HG03432 (cell line): Measurements from ENCODE around the gene CAPN13.

Source experiments
- ATAC-seq: cut with Tn5 transposase; IDR thresholded peaks from one replicate; pipeline ENCODE4 v1.9.1; 2021; ENCODE audit warnings: mild to moderate bottlenecking, moderate library complexity; ENCODE audit not compliant: unreplicated experiment

CAPN13 gene

GRCh38 chr2:30686000-30686399 is 121.2 kb downstream of the CAPN13 start:
- no peak for ATAC-seq

GRCh38 chr2:30684996-30685395 is 122.2 kb downstream of the CAPN13 start:
- no peak for ATAC-seq

- no peak for ATAC-seq
Measured at GRCh38 chr2:30684516-30684915, 122.7 kb downstream of the CAPN13 start.

GRCh38 chr2:30684026-30684425 is 123.2 kb downstream of the CAPN13 start:
- ATAC-seq: no peak

- no peak for ATAC-seq
Measured at GRCh38 chr2:30683236-30683956, 123.8 kb downstream of the CAPN13 start.

GRCh38 chr2:30681022-30681421 is 126.2 kb downstream of the CAPN13 start:
- no peak for ATAC-seq

GRCh38 chr2:30680121-30680520 is 127.1 kb downstream of the CAPN13 start:
- no peak for ATAC-seq

GRCh38 chr2:30679426-30680088 is 127.7 kb downstream of the CAPN13 start:
- no peak for ATAC-seq

GRCh38 chr2:30678410-30679137 is 128.7 kb downstream of the CAPN13 start:
- no peak for ATAC-seq

- no peak for ATAC-seq
Measured at GRCh38 chr2:30677861-30678385, 129.3 kb downstream of the CAPN13 start.

- ATAC-seq: no peak
Measured at GRCh38 chr2:30677231-30677630, 130.0 kb downstream of the CAPN13 start.

GRCh38 chr2:30675758-30676157 is 131.5 kb downstream of the CAPN13 start:
- no peak for ATAC-seq

GRCh38 chr2:30673127-30673526 is 134.1 kb downstream of the CAPN13 start:
- no peak for ATAC-seq
